Measurements from ENCODE around the gene TMEM138.

DNA sequence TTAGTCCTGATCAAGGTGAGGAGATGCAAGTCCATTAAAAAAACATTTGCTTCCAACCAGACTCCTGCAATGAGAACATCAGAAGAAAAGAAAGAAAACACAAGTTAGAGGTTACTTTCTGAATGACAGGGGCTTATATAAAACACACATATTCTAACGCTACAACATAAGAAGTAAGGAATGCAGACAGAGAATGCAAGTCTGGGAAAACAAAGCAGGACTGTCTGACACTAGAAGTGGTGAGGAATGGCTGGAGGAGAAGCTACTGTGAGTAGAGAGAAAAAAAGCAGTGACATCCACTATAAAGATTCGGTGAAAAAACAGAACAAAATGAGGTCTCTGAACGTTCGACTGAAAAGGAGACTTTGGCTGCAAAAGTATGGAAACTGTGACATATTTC is 42.5 kb downstream of the TMEM138 start:
- TF ChIP-seq, protein P1, sequence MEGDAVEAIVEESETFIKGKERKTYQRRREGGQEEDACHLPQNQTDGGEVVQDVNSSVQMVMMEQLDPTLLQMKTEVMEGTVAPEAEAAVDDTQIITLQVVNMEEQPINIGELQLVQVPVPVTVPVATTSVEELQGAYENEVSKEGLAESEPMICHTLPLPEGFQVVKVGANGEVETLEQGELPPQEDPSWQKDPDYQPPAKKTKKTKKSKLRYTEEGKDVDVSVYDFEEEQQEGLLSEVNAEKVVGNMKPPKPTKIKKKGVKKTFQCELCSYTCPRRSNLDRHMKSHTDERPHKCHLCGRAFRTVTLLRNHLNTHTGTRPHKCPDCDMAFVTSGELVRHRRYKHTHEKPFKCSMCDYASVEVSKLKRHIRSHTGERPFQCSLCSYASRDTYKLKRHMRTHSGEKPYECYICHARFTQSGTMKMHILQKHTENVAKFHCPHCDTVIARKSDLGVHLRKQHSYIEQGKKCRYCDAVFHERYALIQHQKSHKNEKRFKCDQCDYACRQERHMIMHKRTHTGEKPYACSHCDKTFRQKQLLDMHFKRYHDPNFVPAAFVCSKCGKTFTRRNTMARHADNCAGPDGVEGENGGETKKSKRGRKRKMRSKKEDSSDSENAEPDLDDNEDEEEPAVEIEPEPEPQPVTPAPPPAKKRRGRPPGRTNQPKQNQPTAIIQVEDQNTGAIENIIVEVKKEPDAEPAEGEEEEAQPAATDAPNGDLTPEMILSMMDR (IDR thresholded peaks at IDR 0.05; ENCODE audit: low read depth, low read length, missing input control) = no peak
- no peak for TF ChIP-seq JUND (IDR thresholded peaks at IDR 0.05)
